Right renal pelvis (tissue), 4 donors: Measurements from ENCODE around the gene SLC39A2. TPM values are rescaled to one million over a fixed set of nuclear protein-coding genes. Genes with fewer than 3 reads are reported as not detected.

Experiments
- DNase-seq, 4 donors: peaks; one replicate each; pipeline ENCODE4 v3.0.0-alpha.2; 2013; ENCODE audit warnings: low read depth in 4 of 4, low spot score in 3 of 4, missing footprints in 1 of 4
- polyA plus RNA-seq, 4 donors: library from polyadenylated mRNA; unstranded; fragments of 120-200 nt; gene quantifications; one replicate each; pipeline ENCODE4 v1.2.1, GENCODE V29; 2013; ENCODE audit not compliant: insufficient read length in 4 of 4

SLC39A2 gene
- polyA plus RNA-seq, 4 donors = 1.2 to 2.4 (median 1.7) TPM

- no peak for DNase-seq
These were observed 43.8 kb downstream of the SLC39A2 start for GRCh38 chr14:21042918-21043317.

GRCh38 chr14:21043387-21043973 lies 44.4 kb downstream of the SLC39A2 start:
- no peak for DNase-seq

GRCh38 chr14:21043974-21044618 lies 45.0 kb downstream of the SLC39A2 start:
- no peak for DNase-seq

- no peak for DNase-seq
These were observed 48.3 kb downstream of the SLC39A2 start for GRCh38 chr14:21047378-21047781.

- DNase-seq = no peak
These were observed 49.5 kb downstream of the SLC39A2 start for GRCh38 chr14:21048638-21049037.

GRCh38 chr14:21049271-21049673 lies 50.2 kb downstream of the SLC39A2 start:
- no peak for DNase-seq

GRCh38 chr14:21050597-21050996 lies 51.5 kb downstream of the SLC39A2 start:
- no peak for DNase-seq

Other genes starting within 250 kb of the SLC39A2 start
- gene EDDM3B, start 230.9 kb upstream of the SLC39A2 start, polyA plus RNA-seq = under 1 TPM in 2 of 4 donors, not detected in 2; 0.05 to 0.25 TPM
- gene RNASE6, start 218.0 kb upstream of the SLC39A2 start, polyA plus RNA-seq = 1 to 10 TPM; 5.9 to 8.1 (median 6.4) TPM
- gene RNASE1, start 196.4 kb upstream of the SLC39A2 start, polyA plus RNA-seq = 100 to 1,000 TPM; 164 to 175 (median 169) TPM
- under 1 TPM in 3 of 4 donors, not detected in 1; 0.35 to 0.82 (median 0.64) TPM for gene RNASE3, start 107.9 kb upstream of the SLC39A2 start, polyA plus RNA-seq
- 1 to 10 TPM in 2 of 4 donors, under 1 TPM in 2; 0.65 to 1.9 (median 0.97) TPM for gene RNASE2, start 43.8 kb upstream of the SLC39A2 start, polyA plus RNA-seq
- gene METTL17, start 9.3 kb upstream of the SLC39A2 start, polyA plus RNA-seq = 10 to 100 TPM; 78.3 to 81.5 (median 80.5) TPM
- 100 to 1,000 TPM; 146 to 184 (median 175) TPM for gene NDRG2, start 25.8 kb downstream of the SLC39A2 start, polyA plus RNA-seq
- 1 to 10 TPM; 1.9 to 4.8 (median 3.7) TPM for gene TPPP2, start 30.9 kb downstream of the SLC39A2 start, polyA plus RNA-seq
- gene RNASE13, start 35.5 kb downstream of the SLC39A2 start, polyA plus RNA-seq = under 1 TPM; 0.28 to 0.64 (median 0.41) TPM
- under 1 TPM; 0.55 to 0.91 (median 0.74) TPM for gene RNASE7, start 43.1 kb downstream of the SLC39A2 start, polyA plus RNA-seq
- not detected for gene RNASE8, start 58.5 kb downstream of the SLC39A2 start, polyA plus RNA-seq
- 10 to 100 TPM; 71.5 to 85.4 (median 78.9) TPM for gene ARHGEF40, start 71.0 kb downstream of the SLC39A2 start, polyA plus RNA-seq
- gene ZNF219, start 99.4 kb downstream of the SLC39A2 start, polyA plus RNA-seq = 10 to 100 TPM; 23.3 to 37.0 (median 26.5) TPM
- gene TMEM253, start 101.8 kb downstream of the SLC39A2 start, polyA plus RNA-seq = 1 to 10 TPM in 3 of 4 donors, under 1 TPM in 1; 0.91 to 1.7 (median 1.1) TPM
- gene OR5AU1, start 156.8 kb downstream of the SLC39A2 start, polyA plus RNA-seq = under 1 TPM in 3 of 4 donors, not detected in 1; 0.01 to 0.05 (median 0.03) TPM